Lower leg skin (tissue), 4 donors: ENCODE measurements around the gene ARL1. TPM values are rescaled to one million over a fixed set of nuclear protein-coding genes. Genes with fewer than 3 reads are reported as not detected.
"Not testable (repeated sequence)": the region's sequence is repeated elsewhere in the genome, so short reads cannot be mapped to it uniquely, and the experiment has no call there.

Experiments used
- DNase-seq, 2 donors: peaks; one replicate each; pipeline ENCODE4 v3.0.0-alpha.2; 2019; ENCODE audit warnings: low spot score in 2 of 2
- H3K4me3 ChIP-seq: fragments of 200-600 bp; sonication (generic); 2 replicates; pipeline ENCODE4 v1.5.1; 2017; ENCODE audit warnings: mild to moderate bottlenecking, low read depth; ENCODE audit not compliant: poor library complexity, severe bottlenecking
- CTCF ChIP-seq, 3 donors: fragments of 450-650 bp; IDR thresholded peaks; one replicate each; pipeline ENCODE4 v1.5.1; 2016; ENCODE audit warnings: antibody characterized with exemption in 3 of 3, mild to moderate bottlenecking in 3 of 3, moderate library complexity in 2 of 3
- POLR2A ChIP-seq, 2 donors: fragments of 450-650 bp; IDR thresholded peaks; one replicate each; pipeline ENCODE4 v1.6.1; 2016 to 2017; ENCODE audit warnings: antibody characterized with exemption in 2 of 2, mild to moderate bottlenecking in 1 of 2, moderate library complexity in 1 of 2
- WGBS, 2 donors: methylation state at CpG; one replicate each; pipeline ENCODE4 v1.1.5; 2018; 5-methylcytosine and 5-hydroxymethylcytosine counted together
- intact Hi-C: fragments of 100-400 bp; cut with DNase I; formaldehyde crosslinking; loops from one replicate; pipeline ENCODE4 v1.15.0; 2023; ENCODE audit warnings: low total_unique reads
- total RNA-seq, 4 donors: library from RNA; depleted of rRNA; stranded (reverse); fragments of >200 nt; gene quantifications; one replicate each; pipeline ENCODE4 v1.1.0, GENCODE V29; 2016

ARL1 gene
- total RNA-seq, 4 donors from 2014 or later, result 22.5 to 50.0 (median 36.7) TPM

- TF ChIP-seq POLR2A (IDR thresholded peaks at IDR 0.05) (no peak), CTCF (IDR thresholded peaks at IDR 0.05) (no peak)
- DNase-seq, result no peak
- intact Hi-C loops, result no loop called here
- no peak overlapping the region for H3K4me3 ChIP-seq
- WGBS, 2 donors, result 63 to 69% methylated on average over 2 of the region's 2 CpGs
Measured at GRCh38 chr12:101430456-101430855, 22.9 kb upstream of the ARL1 start.

GRCh38 chr12:101424620-101425019 lies 17.0 kb upstream of the ARL1 start:
- 48 to 63% methylated on average over 2 of the region's 2 CpGs for WGBS, 2 donors
- TF ChIP-seq POLR2A (IDR thresholded peaks at IDR 0.05) (no peak), CTCF (IDR thresholded peaks at IDR 0.05) (no peak)
- intact Hi-C loops, result no loop called here
- H3K4me3 ChIP-seq, result no peak overlapping the region
- DNase-seq, result no peak

GRCh38 chr12:101422066-101422465 lies 14.5 kb upstream of the ARL1 start:
- intact Hi-C loops, DNase-seq, H3K4me3 ChIP-seq: not testable (repeated sequence)
- WGBS, 2 donors, result 88 to 95% methylated on average over 4 of the region's 4 CpGs

- intact Hi-C loops, result no loop called here
- H3K4me3 ChIP-seq, result no peak overlapping the region
- DNase-seq, result no peak
- no peak for TF ChIP-seq POLR2A (IDR thresholded peaks at IDR 0.05)
- no peak for TF ChIP-seq CTCF (IDR thresholded peaks at IDR 0.05)
- 85 to 90% methylated on average over 1 of the region's 1 CpG for WGBS, 2 donors
Measured at GRCh38 chr12:101415228-101415627, 7.7 kb upstream of the ARL1 start.

GRCh38 chr12:101414533-101415119 lies 7.1 kb upstream of the ARL1 start:
- WGBS, 2 donors, result 1% methylated on average over 2 of the region's 2 CpGs
- peak in 1 of 2 donors; percentile 45 for DNase-seq
- intact Hi-C loops, result no loop called here
- TF ChIP-seq CTCF (IDR thresholded peaks at IDR 0.05), result no peak
- TF ChIP-seq POLR2A (IDR thresholded peaks at IDR 0.05), result no peak
- no peak overlapping the region for H3K4me3 ChIP-seq

- H3K4me3 ChIP-seq, DNase-seq, intact Hi-C loops: not testable (repeated sequence)
- 72 to 78% methylated on average over 8 of the region's 8 CpGs for WGBS, 2 donors
Measured at GRCh38 chr12:101410169-101410568, 2.6 kb upstream of the ARL1 start.

GRCh38 chr12:101407049-101407435 lies 530 bp downstream of the ARL1 start:
- peak overlapping the region; percentile 70 for H3K4me3 ChIP-seq
- no peak for TF ChIP-seq CTCF (IDR thresholded peaks at IDR 0.05)
- no peak for TF ChIP-seq POLR2A (IDR thresholded peaks at IDR 0.05)
- WGBS, 2 donors, result 0% methylated on average over 17 to 18 of the region's 18 CpGs
- DNase-seq, result no peak
- intact Hi-C loops, result no loop called here

GRCh38 chr12:101391181-101391580 lies 16.4 kb downstream of the ARL1 start:
- WGBS, 2 donors, result 81 to 93% methylated on average over 3 of the region's 3 CpGs
- H3K4me3 ChIP-seq, DNase-seq, intact Hi-C loops: not testable (repeated sequence)
